GM21619 (cell line): ENCODE results near the gene NEU1.
"Not testable (repeated sequence)": the region's sequence is repeated elsewhere in the genome, so short reads cannot be mapped to it uniquely, and the experiment has no call there.

Source experiments
- ATAC-seq: cut with Tn5 transposase; IDR thresholded peaks from one replicate; pipeline ENCODE4 v1.9.1; 2021; ENCODE audit not compliant: unreplicated experiment

Gene NEU1

DNA sequence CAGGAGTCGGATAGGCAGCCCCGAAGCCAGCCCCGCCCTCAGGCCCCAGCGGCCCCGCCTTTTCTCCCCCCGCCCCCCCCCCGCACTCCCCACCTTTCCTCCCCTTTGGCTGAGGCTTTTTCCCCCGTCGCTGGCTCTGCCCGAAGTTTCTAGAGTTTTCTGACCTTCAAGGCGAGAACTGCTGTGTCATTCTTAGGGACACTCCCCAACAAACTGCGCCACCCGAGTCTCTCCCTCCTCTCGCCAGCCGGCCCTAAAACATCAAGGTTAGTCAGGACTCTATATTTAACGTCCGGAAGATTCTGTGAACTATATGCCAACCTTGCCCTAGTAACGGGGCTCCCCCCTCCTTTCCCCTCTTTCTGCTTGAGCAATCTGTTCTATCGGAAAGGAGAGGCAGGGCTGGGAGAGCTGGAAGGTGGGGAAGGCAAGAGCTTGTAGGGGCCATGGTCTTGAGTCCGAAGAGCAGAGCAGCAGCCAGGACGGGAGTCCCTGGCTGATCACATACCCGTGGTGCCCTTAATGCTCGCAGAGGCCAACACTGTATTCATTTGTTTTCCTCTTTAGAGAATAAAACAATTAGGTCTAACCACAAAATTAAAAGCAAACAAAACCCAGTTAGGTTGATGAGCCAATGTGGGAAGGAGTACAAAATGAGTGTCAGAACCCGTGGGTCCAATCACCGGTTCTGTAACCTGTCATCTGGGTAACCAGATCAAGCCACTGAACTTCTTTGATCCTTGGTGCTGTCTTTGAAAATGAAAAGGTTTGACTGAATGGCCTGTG lies 40.4 kb downstream of the NEU1 start:
- peak; percentile 34 for ATAC-seq

DNA sequence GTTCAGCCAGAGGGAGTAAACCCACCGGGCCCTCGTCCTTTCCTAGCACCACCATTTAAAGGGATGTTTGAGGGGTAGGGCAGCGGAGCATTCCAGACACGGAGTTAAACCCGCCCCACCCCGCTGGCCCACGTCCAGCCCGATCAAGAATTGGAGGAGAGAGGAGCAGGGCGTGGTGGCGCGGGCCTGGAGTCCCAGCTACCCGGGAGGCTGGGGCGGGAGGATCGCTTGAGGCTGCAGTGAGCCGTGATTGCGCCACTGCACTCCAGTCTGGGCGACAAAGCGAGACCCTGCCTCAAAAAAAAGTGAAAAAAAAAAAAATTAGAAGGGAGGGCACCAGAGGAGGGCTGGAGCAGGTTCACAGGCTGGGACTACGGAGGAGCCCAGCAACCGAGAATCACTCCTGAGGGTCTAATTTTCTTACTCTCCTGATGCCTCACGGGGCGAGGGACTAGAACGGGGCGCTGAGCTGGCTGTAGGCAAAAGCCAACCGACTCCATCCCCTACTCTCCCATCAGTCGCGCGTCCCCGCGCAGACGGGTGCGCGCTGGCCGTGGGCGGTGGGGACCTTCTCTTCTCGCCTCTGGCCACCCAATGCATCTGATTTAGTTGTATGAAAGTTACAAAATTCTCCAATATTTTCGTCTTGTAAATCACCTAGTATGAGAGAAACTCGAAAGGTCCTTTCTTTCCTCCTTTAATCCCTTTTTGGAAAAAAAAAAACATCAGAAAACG lies 41.2 kb downstream of the NEU1 start:
- peak; percentile 27 for ATAC-seq

DNA sequence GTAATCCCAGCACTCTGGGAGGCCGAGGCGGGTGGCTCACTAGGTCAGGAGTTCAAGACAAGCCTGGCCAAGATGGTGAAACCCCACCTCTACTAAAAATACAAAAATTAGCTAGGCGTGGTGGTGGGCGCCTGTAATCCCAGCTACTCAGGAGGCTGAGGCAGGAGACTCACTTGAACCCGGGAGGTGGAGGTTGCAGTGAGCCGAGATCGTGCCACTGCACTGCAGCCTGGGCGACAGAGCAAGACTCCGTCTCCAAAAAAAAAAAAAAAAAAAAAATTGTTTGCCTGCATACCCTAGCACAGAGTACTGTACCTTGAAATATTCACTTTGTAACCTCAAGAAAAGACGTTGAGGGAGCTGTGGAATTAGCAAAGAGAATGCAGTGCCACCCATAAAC lies 42.2 kb downstream of the NEU1 start:
- not testable (repeated sequence) for ATAC-seq

DNA sequence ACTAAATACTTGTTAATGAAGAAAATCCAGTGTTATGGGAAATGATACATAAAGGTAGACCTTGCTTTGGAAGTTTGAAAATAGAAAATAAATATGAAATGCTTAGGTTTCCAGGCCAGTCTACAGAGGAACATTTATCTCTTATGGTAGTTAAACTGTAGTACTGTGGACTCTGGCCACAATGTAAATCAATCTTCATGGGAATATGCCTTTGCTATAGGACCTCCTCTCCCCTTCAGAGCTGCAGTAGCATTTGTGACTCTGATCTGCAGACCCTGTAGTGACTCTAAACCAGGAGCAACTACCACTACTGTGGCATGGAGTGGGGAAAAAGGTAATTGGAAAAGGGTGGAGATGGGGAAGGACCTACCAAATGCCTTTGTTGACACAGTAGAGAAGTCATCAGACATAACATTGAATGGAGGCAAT lies 42.7 kb downstream of the NEU1 start:
- no peak for ATAC-seq

DNA sequence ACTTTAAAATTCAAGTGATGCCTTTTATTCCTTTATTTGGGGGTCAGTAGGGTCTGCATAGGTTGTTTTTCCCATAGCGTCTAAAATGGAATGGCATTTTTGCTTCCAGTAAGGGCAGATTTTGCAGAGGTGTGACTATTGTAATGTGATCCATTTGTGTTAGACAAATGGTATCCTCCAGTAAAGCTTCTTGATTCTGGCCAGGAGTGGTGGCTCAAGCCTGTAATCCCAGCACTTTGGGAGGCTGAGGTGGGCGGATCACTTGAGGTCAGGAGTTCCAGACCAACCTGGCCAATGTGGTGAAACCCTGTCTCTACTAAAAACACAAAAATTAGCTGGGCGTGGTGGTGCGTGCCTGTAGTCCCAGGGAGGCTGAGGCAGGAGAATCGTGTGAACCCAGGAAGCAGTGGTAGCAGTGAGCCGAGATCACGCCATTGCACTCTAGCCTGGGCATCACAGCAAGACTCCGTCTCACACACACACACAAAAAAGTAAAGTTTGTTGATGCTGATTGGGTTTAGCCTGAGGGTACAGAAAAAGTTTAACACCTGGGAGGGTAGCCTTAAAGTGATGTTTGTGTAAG lies 44.6 kb downstream of the NEU1 start:
- not testable (repeated sequence) for ATAC-seq

DNA sequence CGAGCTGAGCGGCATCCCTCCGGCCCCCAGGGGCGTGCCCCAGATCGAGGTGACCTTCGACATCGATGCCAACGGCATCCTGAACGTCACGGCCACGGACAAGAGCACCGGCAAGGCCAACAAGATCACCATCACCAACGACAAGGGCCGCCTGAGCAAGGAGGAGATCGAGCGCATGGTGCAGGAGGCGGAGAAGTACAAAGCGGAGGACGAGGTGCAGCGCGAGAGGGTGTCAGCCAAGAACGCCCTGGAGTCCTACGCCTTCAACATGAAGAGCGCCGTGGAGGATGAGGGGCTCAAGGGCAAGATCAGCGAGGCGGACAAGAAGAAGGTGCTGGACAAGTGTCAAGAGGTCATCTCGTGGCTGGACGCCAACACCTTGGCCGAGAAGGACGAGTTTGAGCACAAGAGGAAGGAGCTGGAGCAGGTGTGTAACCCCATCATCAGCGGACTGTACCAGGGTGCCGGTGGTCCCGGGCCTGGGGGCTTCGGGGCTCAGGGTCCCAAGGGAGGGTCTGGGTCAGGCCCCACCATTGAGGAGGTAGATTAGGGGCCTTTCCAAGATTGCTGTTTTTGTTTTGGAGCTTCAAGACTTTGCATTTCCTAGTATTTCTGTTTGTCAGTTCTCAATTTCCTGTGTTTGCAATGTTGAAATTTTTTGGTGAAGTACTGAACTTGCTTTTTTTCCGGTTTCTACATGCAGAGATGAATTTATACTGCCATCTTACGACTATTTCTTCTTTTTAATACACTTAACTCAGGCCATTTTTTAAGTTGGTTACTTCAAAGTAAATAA lies 45.3 kb downstream of the NEU1 start:
- ATAC-seq: not testable (repeated sequence)

DNA sequence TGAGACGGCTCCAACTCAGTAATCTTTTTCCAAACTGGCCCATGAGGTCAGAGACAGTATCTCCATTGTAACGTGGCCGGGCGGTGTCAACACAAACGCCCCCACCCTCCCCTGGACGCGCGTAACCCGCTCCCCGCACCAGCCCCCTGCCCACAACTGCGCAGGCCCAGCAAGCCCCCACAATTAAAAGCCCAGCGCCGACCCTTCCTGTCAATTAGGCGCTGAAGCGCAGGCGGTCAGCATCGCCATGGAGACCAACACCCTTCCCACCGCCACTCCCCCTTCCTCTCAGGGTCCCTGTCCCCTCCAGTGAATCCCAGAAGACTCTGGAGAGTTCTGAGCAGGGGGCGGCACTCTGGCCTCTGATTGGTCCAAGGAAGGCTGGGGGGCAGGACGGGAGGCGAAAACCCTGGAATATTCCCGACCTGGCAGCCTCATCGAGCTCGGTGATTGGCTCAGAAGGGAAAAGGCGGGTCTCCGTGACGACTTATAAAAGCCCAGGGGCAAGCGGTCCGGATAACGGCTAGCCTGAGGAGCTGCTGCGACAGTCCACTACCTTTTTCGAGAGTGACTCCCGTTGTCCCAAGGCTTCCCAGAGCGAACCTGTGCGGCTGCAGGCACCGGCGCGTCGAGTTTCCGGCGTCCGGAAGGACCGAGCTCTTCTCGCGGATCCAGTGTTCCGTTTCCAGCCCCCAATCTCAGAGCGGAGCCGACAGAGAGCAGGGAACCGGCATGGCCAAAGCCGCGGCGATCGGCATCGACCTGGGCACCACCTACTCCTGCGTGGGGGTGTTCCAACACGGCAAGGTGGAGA lies 47.4 kb downstream of the NEU1 start, which contains the start of the genes HSPA1A and HSPA1L:
Gene HSPA1A (plus strand): TSS at position 519 of the 814 bp plus-strand sequence. CDS start 214 bp downstream, at position 733.
Gene HSPA1L (minus strand): TSS at position 259 of the 814 bp plus-strand sequence. CDS start 3,311 bp downstream, outside the sequence.
- ATAC-seq: peak; percentile 29

DNA sequence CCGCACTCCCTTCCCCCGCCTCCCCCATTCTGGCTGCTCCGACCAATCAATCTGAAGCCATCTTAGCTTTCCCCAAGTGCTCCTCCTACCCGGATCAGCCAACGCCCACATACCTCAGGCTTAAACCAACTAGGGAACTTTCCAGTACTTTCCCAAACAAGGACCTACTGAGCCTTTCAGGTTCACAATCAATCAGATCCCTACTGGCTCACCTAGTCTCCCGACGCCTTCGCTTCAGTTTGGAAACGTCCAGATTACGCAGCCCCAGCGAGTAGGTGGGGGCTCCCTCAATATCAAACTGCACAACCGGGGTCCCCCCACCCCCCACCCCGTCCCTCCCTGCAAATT lies 48.0 kb downstream of the NEU1 start:
- ATAC-seq: peak; percentile 24

DNA sequence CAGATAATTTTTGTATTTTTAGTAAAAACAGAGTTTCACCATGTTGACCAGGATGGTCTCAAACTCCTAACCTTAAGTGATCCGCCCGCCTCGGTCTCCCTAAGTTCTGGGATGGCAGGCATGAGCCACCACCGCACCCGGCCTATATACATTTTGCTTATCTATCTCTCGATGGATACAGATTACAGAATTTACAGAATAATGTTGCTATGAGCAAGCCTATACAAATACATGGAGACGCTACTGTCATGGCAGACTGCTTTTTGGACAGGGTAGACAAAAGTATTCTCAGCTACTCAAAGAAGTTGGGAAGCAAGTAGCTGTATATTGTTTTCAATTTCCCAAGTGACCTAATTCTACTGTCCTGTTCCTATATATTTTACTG lies 49.2 kb downstream of the NEU1 start:
- ATAC-seq: no peak

DNA sequence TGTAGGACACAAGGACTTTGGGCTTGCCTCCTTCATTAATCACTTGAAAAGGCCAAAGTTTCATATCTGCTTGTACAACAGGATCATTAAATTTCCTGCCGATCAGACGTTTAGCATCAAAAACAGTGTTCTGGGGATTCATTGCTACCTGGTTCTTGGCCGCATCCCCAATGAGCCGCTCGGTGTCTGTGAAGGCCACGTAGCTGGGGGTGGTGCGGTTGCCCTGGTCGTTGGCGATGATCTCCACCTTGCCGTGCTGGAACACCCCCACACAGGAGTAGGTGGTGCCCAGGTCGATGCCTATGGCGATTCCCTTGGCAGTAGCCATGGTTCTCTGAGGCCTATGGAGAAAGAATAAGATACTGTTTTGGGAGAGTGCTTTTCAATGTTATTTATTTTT lies 51.0 kb downstream of the NEU1 start:
- no peak for ATAC-seq

DNA sequence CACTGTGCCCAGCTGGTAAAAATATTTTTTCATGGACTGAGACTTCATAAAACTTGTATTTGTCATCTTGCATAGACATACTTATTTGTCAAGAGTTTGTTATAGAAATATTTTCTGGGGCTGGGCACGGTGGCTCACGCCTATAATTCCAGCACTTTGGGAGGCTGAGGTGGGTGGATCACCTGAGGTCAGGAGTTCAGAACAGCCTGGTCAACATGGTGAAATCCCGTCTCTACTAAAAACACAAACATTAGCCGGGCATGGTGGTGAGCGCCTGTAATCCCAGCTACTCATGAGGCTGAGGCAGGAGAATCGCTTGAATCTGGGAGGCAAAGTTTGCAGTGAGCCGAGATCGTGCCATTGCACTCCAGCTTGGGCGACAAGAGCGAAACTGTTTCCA lies 54.0 kb downstream of the NEU1 start:
- ATAC-seq: not testable (repeated sequence)
